ENCODE data around the gene PTPRD.

PTPRD gene

DNA sequence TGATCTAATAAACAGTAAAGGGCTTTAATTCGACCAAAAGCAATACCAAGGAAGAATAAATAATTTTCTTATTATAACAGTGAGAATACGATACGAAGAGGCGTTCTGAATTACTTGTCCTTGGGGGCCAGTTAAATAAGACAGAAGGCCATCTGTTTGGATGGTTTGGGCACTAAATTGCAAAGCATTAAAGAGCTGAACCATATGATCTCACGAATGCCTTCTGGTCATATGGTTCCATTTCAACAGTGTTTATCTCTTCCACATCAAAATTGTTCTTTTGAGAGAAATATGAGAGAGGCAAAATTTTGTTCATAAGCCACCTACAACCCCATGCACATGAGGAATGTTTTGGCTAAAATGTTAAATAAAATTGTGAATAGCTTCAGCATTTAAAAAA is 605.4 kb downstream of the PTPRD start:
- TF ChIP-seq, protein P1, sequence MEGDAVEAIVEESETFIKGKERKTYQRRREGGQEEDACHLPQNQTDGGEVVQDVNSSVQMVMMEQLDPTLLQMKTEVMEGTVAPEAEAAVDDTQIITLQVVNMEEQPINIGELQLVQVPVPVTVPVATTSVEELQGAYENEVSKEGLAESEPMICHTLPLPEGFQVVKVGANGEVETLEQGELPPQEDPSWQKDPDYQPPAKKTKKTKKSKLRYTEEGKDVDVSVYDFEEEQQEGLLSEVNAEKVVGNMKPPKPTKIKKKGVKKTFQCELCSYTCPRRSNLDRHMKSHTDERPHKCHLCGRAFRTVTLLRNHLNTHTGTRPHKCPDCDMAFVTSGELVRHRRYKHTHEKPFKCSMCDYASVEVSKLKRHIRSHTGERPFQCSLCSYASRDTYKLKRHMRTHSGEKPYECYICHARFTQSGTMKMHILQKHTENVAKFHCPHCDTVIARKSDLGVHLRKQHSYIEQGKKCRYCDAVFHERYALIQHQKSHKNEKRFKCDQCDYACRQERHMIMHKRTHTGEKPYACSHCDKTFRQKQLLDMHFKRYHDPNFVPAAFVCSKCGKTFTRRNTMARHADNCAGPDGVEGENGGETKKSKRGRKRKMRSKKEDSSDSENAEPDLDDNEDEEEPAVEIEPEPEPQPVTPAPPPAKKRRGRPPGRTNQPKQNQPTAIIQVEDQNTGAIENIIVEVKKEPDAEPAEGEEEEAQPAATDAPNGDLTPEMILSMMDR (IDR thresholded peaks at IDR 0.05; ENCODE audit: borderline replicate concordance, control extremely low read depth, extremely low read depth, insufficient read depth, missing control alignments) = no peak
- in situ Hi-C loops (cut with MboI; ENCODE audit: low sequenced_read_pairs, unreplicated experiment) = no loop called here
- no peak for DNase-seq (ENCODE audit: low spot score)

DNA sequence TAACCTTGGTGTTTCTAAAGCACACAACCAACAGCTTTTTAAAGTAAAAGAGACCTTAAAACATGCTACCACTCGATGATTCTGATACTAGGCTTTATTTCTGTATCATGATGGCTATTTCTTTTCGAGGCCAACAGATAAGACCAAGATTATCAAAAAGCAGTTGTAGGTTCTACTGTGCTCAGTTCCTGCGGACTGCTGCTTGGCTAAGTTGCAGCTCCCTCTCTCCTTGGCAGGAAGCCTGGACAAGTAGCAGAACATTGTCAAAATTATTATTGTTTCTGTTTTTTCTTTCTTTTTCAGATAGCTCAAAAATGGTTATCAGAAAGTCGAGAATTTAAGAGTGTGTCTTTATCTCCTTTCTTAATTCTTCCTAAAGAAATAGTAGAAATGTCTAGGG is 607.6 kb downstream of the PTPRD start:
- TF ChIP-seq, protein P1 (IDR thresholded peaks at IDR 0.05; ENCODE audit: borderline replicate concordance, control extremely low read depth, extremely low read depth, insufficient read depth, missing control alignments) = no peak
- DNase-seq (ENCODE audit: low spot score) = no peak
- in situ Hi-C loops (cut with MboI; ENCODE audit: low sequenced_read_pairs, unreplicated experiment) = no loop called here

DNA sequence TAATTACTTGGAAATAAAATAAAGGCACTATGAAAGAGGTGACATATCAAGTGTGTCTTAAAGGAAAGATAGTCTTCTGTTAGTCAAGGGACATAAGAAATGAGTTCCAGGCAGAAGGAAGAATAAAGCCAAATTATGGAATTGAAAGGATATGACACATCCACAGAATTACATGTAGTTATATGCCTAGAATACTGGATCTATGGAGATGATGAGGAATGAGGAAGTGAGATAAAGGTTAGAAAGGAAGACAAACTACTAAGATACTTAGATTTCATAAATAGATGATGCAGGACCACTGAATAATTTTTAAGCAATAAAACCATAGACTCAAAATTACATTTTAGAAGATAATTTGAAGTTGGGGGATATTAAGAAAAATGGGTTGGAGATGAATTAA is 609.8 kb downstream of the PTPRD start:
- DNase-seq (ENCODE audit: low spot score) = no peak
- in situ Hi-C loops (cut with MboI; ENCODE audit: low sequenced_read_pairs, unreplicated experiment) = no loop called here
- TF ChIP-seq, protein P1 (IDR thresholded peaks at IDR 0.05; ENCODE audit: borderline replicate concordance, control extremely low read depth, extremely low read depth, insufficient read depth, missing control alignments) = no peak

DNA sequence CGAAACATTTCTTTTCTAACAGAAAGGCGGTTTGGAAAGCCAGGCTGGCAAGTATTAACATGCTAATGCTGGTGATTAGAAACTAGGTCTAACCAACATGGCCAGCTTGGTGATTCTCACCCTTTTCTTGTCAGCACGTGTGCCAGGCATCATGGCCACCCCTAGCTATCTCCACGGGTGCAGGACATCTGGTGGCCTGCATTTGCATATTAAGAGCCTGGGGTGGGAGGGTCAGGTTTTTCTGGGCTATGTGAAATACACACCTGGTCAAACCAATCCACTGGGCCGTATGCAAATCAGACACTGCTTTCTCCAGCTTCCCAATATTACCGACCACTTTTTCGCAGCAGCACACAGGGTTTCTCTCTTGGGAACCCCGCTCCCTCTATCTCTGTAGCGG is 612.1 kb downstream of the PTPRD start:
- TF ChIP-seq, protein P1 (IDR thresholded peaks at IDR 0.05; ENCODE audit: borderline replicate concordance, control extremely low read depth, extremely low read depth, insufficient read depth, missing control alignments) = no peak
- in situ Hi-C loops (cut with MboI; ENCODE audit: low sequenced_read_pairs, unreplicated experiment) = no loop called here
- DNase-seq (ENCODE audit: low spot score) = no peak

DNA sequence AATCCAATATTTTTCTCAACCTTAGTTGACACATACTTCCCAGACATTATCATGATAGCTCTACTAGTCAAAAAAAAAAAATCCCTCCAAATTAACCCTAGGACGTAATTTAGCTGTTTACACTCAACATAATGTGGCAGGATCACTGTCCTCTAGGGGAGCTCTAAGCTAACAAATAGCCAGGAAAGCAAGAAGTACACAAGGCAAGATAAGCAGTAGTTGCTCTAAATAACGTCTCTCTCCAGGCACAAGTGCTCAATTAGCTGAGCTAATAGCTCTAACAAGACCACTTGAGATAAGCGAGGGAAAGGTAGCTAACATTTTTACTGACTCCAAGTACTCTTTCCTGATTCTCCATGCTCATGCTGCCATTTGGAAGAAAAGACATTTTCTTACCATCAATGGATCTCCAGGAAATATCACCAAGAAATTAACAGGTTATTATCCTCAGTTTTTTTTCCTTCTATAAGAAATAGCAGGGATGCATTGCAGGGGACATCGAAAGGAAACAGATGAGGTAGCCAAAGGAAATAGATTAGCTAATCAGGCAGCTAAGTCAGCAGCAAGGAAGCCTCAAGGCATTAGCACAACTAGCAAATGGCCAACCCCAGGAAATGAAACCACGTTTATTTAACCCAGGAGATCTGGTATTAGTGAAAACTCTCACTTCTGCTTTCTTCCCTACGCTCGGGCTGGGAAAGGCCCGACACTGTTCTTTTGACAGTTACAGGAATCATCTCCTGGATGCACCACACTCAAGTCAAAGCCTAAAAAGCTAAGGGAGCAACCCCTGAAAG is 614.1 kb downstream of the PTPRD start:
- in situ Hi-C loops (cut with MboI; ENCODE audit: low sequenced_read_pairs, unreplicated experiment) = no loop called here
- TF ChIP-seq, protein P1 (IDR thresholded peaks at IDR 0.05; ENCODE audit: borderline replicate concordance, control extremely low read depth, extremely low read depth, insufficient read depth, missing control alignments) = peak; percentile 20
- no peak for DNase-seq (ENCODE audit: low spot score)

DNA sequence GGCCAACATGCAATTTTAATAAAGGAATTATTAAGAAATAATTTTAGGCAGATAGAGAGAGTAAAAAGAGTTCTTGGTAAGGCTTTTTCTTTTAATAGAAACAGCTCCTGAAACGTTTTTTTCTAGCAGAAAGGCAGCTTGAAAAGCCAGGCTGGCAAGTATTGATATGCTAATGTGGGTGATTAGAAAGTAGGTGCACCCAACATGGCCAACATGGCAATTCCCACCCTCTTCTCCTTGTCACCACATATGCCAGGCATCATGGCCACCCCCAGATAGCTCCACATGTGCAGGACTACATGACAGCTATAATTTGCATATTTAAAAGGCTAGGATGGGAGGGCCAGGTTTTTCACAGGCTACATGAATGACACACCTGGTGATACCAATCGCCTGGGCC is 615.2 kb downstream of the PTPRD start:
- in situ Hi-C loops (cut with MboI; ENCODE audit: low sequenced_read_pairs, unreplicated experiment) = no loop called here
- no peak for DNase-seq (ENCODE audit: low spot score)
- TF ChIP-seq, protein P1 (IDR thresholded peaks at IDR 0.05; ENCODE audit: borderline replicate concordance, control extremely low read depth, extremely low read depth, insufficient read depth, missing control alignments) = no peak

Data from GM13976 (cell line).